Transverse colon (tissue), 4 donors: ENCODE data around the gene PRDM8.

ENCODE experiments used
- CTCF ChIP-seq, 5 experiments: fragments of 200-600 bp in 3 of 5; fragments of 450-650 bp in 2 of 5; sonication (generic) in 3 of 5; IDR thresholded peaks; 1 replicate in 2 of 5; 2 replicates in 3 of 5; pipeline ENCODE4 v1.5.1; 2016 to 2017; ENCODE audit warnings: antibody characterized with exemption in 5 of 5, inconsistent platforms in 3 of 5, mild to moderate bottlenecking in 2 of 5, moderate library complexity in 1 of 5
- EP300 ChIP-seq: sonication (generic); formaldehyde crosslinking; IDR thresholded peaks from one replicate; pipeline ENCODE4 v1.6.1; 2017; ENCODE audit warnings: antibody characterized with exemption, low read depth
- POLR2A ChIP-seq: fragments of 450-650 bp; IDR thresholded peaks from one replicate; pipeline ENCODE4 v1.6.1; 2016; ENCODE audit warnings: antibody characterized with exemption, mild to moderate bottlenecking, moderate library complexity
- POLR2AphosphoS5 ChIP-seq, 3 donors: sonication (generic); formaldehyde crosslinking; IDR thresholded peaks; one replicate each; pipeline ENCODE4 v1.6.1; 2016; ENCODE audit warnings: antibody characterized with exemption in 3 of 3

- TF ChIP-seq CTCF (IDR thresholded peaks at IDR 0.05) (no peak), POLR2A (no peak), EP300 (no peak), POLR2AphosphoS5 (IDR thresholded peaks at IDR 0.05) (no peak)
Observed at GRCh38 chr4:80201252-80202151, 4.2 kb downstream of the PRDM8 start.
